Hepatocyte (in vitro differentiated cells): Measurements from ENCODE around the gene ADAMTS19.

Source experiments
- EZH2 ChIP-seq: fragments of 200-600 bp; sonication (generic); IDR thresholded peaks from 2 replicates; pipeline ENCODE4 v1.6.1; 2016; ENCODE audit warnings: antibody characterized with exemption, mild to moderate bottlenecking, borderline replicate concordance
- EZH2phosphoT487 ChIP-seq: fragments of 200-600 bp; sonication (generic); IDR thresholded peaks from one replicate; pipeline ENCODE4 v1.6.1; 2018; ENCODE audit warnings: antibody characterized with exemption, mild to moderate bottlenecking, low read depth, moderate library complexity; ENCODE audit not compliant: unreplicated experiment, severe bottlenecking
- TF ChIP-seq, protein P1 (sequence below): fragments of 200-600 bp; sonication (generic); IDR thresholded peaks from 2 replicates; pipeline ENCODE4 v1.5.1; 2016; ENCODE audit warnings: antibody characterized with exemption, mild to moderate bottlenecking; ENCODE audit not compliant: poor library complexity

DNA sequence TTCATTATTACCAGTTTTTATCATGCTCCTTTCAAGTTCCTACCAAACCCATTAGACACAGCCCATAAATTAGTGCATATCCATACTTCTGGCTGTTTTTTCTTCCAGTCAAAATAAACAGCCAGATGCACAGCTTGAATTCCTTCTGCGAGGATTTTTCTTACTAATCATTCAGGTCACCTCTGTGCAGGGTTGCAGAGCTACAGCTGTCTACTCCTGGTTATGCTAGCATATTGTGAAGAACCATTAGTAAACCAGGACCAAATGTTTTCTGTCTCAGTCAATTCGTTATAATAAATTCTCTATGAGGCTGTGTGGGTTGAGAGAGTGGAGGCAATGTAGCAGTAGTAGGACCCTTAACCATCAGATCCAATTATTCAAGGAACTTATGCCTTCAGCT is 279.7 kb downstream of the ADAMTS19 start:
- no peak for TF ChIP-seq EZH2phosphoT487
- TF ChIP-seq, protein P1, sequence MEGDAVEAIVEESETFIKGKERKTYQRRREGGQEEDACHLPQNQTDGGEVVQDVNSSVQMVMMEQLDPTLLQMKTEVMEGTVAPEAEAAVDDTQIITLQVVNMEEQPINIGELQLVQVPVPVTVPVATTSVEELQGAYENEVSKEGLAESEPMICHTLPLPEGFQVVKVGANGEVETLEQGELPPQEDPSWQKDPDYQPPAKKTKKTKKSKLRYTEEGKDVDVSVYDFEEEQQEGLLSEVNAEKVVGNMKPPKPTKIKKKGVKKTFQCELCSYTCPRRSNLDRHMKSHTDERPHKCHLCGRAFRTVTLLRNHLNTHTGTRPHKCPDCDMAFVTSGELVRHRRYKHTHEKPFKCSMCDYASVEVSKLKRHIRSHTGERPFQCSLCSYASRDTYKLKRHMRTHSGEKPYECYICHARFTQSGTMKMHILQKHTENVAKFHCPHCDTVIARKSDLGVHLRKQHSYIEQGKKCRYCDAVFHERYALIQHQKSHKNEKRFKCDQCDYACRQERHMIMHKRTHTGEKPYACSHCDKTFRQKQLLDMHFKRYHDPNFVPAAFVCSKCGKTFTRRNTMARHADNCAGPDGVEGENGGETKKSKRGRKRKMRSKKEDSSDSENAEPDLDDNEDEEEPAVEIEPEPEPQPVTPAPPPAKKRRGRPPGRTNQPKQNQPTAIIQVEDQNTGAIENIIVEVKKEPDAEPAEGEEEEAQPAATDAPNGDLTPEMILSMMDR, result no peak
- TF ChIP-seq EZH2, result no peak
